Raji (cell line): ENCODE data around the gene PYGB.

ENCODE experiments used
- POLR2A ChIP-seq: IDR thresholded peaks from 2 replicates; pipeline ENCODE4 v1.6.1; 2011; ENCODE audit warnings: low read depth, low read length, control low read depth; ENCODE audit not compliant: insufficient read depth

Gene PYGB

GRCh38 chr20:25247956-25248785, at the start of gene PYGB:
Gene PYGB (plus strand): TSS chr20:25248085. CDS start chr20:25248179, 94 bp downstream.
- TF ChIP-seq POLR2A: peak; percentile 99

- no peak for TF ChIP-seq POLR2A
Measured at GRCh38 chr20:25198663-25199383, 49.1 kb upstream of the PYGB start.

- TF ChIP-seq POLR2A: no peak
Measured at GRCh38 chr20:25199473-25200260, 48.2 kb upstream of the PYGB start.

GRCh38 chr20:25203089-25203488, 44.8 kb upstream of the PYGB start:
- no peak for TF ChIP-seq POLR2A

DNA sequence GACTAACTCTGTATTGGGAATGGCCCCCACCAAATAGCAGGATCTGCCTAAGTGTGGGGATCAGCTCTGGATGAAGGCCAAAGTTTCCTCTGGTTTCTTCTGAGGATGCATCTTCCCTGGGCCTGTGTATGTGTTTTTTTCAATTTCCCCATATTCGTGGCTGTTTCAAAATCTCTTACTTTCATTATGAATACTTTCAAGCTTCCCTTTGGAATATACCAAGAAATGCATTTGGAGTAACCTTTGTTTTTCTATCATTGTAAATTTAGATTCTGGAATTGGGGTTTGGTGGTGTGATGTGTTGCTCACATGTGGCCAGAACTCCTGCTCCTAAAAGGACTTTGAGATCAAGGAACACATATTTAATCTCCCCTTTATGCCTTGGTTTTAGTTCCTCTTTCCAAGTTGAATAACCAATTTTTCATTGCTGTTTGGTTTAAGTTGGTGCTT, 44.0 kb upstream of the PYGB start:
- no peak for TF ChIP-seq POLR2A

GRCh38 chr20:25204550-25205276, 43.2 kb upstream of the PYGB start:
- TF ChIP-seq POLR2A: no peak

- no peak for TF ChIP-seq POLR2A
Measured at GRCh38 chr20:25205277-25206062, 42.4 kb upstream of the PYGB start.

DNA sequence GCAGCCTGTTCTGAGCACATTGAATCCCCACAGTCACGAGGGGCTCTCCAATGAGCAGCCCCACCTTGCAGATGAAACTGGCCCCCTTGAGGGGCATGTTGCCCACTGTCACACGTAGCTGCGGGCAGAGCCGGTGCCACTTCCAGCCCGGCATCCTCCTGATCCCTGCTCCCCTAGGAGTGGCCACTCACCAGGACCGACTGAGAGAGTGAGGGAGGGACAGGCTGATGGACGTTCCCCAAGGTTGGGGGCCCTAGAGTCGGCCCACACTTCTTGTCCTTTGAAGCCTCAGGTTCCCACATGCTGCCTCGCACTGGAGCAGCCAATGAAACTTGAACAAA, 41.9 kb upstream of the PYGB start:
- no peak for TF ChIP-seq POLR2A

DNA sequence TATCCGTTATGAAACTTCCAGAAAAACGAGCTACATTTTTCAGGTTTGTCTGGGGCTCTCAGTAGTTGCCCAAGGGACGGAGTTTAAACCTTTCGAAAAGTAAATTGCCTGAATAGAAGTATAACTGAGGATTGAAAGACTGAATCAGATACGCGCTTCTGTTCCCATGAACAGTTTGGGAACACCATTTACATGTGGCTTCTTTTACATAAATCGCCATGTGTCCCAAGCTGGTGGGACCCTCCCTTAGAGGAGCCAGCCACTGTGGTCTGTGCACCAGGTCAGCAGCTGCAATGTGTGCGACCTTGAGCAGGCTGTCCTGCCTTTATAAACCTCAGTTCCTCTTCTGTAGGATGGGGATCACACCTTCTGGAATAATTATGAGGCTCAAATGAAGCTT, 41.3 kb upstream of the PYGB start:
- TF ChIP-seq POLR2A: no peak

DNA sequence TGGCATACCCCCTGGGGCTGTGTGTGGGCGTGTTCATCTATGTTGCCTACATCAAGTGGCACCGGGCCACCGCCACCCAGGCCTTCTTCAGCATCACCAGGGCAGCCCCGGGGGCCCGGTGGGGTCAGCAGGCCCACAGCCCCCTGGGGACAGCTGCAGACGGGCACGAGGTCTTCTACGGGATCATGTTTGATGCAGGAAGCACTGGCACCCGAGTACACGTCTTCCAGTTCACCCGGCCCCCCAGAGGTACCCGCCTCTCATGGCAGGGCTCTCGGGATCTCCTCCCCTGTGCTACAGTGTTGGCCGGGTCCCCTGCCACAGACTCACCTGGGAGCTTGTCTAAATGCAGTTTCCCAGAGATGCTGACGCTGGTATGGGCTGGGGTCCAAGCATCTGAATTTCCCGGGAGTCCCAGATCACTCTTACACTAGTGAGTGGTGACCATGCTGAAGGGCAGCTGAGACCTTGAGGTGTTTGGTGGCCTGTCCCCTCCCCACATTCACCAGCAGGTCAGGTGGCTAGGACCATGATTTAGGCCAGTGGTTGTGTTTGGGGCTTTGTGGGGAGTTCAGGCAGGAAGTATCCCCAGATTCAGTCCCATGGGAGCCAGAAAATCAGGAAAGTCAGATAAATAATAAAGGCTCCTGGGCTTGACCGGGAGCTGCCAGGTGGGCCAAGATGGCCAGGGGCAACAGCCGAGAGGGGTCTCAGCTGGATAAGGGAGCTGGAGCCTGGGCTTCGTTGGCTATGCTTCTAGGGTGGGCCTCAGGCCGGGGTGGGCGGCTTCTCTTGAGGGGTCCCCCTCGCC, 40.5 kb upstream of the PYGB start:
- no peak for TF ChIP-seq POLR2A

DNA sequence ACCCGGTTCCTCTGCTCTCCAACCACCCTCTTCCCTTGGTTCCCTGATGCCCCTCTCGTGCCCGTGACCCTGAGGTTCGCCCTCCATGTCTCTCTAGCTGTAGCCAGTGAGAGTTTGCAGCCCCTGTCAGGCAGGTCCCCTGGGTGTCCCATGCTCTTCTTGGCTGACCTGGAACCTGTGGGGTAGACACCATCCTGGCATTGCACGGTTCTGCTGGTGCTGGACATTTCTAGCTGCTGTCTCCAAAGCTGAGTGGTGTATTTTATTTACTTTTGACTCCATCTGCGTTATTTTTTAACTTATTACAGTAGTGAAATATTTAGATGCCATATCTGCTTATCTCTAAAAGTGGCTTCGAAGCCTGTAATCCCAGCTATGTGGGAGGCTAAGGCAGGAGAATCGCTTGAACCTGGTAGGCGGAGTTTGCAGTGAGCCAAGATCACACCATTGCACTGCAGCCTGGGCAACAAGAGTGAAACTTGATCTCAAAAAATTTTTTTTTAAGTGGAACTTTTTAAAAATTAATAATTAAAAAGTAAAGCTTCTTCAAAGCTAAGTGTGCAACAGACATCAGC, 39.8 kb upstream of the PYGB start:
- no peak for TF ChIP-seq POLR2A

- TF ChIP-seq POLR2A: no peak
Measured at GRCh38 chr20:25209400-25209799, 38.5 kb upstream of the PYGB start.

GRCh38 chr20:25209911-25210310, 38.0 kb upstream of the PYGB start:
- TF ChIP-seq POLR2A: no peak
